NCI-H2029 (cell line): ENCODE results near the gene GATA5.
"Not testable (repeated sequence)": the region's sequence is repeated elsewhere in the genome, so short reads cannot be mapped to it uniquely, and the experiment has no call there.

Experiments used
- DNase-seq: peaks from one replicate; lab custom pipeline; 2025; lab: John Stamatoyannopoulos, UW

Gene GATA5

DNA sequence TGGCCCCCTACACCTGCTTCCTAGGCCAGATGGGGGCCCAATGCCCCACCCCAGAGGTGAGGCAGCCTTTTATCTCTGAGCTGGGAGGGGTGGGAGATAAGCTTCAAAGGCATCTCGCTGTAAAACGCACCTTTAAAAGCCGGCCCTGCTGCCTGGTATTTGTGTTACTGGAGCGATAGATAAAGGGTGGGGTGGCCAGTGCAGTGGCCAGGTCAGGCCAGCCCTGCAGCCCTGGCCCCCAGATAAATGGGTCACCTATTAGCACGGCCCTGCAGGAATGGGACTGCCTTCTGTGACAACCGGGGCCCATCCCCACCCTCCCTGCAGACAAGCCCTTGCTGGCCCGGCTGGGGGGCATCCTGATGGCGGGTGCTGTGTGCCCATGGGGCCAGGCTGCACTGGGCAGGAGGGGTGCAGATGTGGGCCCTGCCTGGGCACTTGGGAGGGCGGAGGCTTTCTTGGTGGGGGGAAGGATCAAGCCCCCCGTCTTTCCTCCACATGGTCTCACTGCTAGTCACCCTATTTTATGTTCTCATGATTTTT is 45.4 kb downstream of the GATA5 start:
- no peak for DNase-seq

DNA sequence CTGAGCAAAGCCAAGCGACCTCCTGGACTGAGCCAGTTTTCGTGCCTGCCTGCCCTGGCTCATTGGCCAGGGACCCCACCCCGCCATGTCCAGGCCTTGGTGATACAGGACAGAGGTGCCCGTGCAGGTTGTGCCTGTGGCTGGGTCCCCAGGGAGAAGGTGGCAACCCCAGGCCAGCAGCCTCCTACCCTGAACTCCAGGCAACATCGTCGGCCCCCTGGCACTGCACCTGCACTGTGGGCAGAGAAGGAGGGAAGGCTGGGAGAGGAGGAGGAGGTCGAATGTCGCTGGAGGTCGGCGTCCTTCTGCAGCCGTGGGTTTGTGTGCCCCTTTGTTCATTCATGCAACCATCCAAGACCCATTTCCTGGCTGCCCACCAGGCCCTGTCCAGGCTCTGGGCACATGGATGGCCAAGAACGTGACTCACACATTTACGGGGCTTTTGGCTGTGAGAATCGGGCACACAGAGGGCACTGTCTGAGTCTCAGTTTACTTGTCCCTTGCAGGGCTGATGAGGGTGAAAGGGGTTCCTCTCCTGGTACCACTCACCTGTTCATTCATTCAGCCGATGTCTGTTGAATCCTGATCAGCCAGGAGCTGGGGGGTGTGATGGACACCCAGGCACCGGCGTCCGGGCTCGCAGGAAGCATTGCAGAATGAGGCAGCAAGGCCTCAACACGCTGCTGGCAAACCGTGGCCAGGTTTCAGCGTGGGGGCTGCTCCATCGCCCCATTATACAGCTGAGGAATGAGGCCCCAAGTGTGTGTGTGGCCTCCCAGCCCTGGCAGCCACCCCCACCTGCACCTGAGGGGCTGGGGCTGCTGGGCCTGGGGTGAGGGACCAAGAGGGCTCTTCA is 46.1 kb downstream of the GATA5 start:
- no peak for DNase-seq

DNA sequence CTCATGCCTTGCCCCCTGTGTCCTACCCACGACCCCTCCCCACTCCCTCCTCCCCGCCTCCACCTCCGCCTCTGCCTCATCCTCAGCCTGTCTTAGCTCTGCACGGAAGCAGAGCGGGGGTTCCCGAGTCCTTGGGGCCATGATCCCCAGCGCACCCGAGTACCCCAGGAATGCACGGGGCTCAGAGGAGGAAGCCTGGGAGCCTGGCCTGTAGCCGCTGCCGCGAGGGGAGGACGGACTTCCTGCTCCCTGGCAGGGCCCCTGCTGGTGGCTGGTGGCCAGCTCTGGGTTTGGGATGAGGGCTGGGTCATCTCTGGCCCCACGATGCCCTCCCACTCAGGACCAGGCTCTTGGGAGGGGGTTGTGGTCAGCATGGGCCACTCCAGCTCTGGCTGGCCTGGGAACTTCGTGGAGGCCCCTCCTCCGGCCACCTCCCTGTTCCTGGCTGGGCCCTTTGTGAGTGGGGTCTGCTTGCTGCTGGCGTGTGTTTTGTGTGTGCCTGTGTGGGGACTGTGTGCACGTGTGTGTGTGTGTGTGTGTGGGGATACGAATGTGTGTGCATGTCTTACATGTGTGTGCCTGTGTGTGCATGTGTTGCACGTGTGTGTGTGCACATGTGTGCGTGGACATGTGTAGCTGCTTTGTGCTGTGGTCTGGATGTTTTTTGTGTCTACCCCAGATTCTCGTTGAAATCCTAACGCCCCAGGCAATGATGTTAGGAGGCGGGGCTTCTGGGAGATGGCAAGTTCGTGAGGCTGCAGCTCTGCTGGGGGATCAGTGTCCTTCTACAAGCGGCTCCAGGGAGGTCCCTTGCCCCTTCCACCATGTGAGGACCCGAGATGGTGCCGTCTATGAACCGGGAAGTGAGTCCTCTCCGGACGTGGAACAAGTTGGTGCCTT is 47.1 kb downstream of the GATA5 start:
- no peak for DNase-seq

DNA sequence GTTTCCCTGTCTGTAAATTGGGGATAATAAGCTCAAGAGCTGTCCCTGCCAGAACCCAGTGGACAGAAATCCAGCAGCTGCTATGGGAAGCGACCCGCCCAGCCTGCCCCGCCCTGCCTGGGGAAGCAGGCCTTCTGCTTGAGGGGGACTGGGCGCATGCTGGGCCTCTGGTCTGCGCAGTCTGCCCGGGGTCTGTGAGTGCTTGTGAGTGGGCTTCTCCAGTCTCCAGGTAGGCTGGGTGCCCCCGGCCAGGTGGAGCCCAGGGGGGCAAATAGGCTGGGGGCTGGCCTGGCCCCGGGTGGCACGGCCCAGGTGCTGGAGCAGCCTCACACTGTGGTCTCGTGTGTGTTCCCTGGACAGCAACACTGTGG is 47.8 kb downstream of the GATA5 start:
- DNase-seq = no peak

DNA sequence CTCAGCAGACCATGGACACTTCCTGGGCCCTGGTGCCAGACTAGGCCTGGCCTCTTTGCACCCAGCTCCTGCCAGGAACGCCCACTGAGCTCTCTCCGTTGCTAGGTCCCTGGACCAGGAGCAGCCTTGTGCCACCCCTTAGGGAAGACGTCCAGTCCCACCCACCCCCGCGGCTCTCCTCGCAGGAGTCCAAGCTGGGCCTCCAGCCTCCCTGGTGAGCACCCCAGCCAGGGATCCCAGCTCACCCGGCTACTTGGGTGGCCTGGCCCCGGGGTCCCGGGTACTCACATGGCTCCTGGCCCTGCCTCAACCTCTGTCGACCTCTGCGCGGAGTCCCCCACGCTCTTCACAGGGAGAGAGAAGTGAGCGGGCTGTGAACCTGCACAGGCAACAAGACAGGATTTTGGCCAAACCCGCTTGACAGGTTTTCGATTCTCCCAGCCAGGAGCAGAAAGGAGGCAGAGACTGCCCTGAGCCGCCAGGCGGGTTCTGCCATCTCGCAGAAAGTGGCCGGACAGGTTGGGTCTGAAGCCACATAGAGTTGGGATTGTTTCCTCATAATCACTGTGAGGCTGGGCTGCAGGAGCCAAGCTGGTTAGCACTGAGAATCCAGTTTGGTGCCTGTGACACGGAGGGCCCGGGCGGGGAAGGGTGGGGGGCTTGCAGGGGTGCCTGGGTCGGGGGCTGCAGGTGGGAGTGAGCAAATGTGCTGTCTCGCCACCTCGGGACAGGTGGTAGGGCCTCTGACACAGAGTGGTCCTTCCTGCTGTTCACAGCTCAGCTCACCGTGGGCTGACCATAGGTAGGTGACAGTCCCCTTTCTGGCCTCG is 48.4 kb downstream of the GATA5 start, which contains the start of gene RBBP8NL:
TSS of gene RBBP8NL (minus strand) at position 368 of the 830 bp plus-strand sequence. CDS start 7,892 bp downstream, outside the sequence.
- peak; percentile 84 for DNase-seq

DNA sequence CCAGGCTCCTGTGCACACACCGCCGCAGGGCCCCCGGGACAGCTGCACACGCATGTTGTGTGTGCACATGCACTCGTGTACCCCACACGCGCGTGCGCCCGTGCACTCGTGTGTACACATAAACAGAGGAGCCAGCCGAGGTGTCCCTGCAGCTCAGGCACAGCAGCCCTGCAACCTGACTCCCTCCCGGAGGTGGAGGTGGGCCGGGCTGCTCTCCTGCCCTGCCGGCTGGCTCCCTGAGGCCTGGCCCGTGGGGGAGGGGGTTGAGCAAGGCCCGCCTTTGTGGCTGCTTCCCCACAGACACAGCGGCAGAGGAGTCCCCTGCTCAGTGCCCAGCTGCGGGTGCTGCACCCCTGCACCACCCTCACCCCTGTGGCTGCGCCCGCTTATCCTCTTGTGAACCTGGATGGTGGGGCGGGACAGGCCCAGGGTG is 49.1 kb downstream of the GATA5 start:
- DNase-seq = peak; percentile 24

DNA sequence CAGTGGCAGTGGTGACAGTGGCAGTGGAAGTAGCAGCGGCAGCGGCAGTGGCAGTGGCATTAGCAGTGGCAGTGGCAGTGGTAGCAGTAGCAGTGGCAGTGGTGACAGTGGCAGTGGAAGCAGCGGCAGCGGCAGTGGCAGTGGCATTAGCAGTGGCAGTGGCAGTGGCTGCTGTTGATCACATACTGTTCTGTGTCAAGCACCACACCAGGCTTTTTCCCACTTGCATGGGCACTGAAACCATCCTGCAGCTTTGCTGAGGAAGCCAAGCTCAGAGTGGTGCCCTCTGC is 49.8 kb downstream of the GATA5 start:
- not testable (repeated sequence) for DNase-seq

DNA sequence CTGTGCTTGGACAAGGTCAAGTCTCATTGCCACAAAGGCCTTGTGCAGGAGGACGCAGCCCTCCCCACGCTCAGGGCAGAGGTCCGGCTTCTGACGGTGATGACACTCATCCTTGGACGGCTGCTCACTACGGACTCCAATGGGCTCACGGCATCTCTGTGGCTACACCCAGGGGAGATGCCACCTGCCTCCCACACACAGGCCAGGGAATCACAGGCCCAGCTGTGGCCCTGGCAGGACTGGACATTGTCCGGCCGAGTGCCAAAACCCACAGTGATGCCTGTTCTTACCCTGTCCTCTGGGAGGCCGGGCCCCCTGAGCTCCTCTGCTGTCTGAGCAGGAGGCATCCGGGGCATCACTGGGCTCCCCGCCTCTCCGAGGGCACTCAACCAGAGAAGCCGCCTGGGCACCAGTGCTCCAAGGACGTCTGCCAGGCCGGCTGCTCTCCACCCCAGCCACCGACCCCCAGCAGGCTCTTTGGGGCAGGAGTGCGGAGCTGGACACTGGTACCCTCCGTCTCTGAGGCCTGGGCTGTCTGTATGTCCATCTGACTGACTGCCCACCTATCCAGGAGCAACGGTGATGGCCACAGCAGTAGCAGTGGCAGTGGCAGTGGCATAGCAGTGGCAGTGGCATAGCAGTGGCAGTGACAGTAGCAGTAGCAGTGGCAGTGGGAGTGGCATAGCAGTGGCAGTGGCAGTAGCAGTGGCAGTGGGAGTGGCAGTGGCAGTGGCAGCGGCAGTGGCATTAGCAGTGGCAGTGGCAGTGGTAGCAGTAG is 50.3 kb downstream of the GATA5 start:
- DNase-seq = no peak

DNA sequence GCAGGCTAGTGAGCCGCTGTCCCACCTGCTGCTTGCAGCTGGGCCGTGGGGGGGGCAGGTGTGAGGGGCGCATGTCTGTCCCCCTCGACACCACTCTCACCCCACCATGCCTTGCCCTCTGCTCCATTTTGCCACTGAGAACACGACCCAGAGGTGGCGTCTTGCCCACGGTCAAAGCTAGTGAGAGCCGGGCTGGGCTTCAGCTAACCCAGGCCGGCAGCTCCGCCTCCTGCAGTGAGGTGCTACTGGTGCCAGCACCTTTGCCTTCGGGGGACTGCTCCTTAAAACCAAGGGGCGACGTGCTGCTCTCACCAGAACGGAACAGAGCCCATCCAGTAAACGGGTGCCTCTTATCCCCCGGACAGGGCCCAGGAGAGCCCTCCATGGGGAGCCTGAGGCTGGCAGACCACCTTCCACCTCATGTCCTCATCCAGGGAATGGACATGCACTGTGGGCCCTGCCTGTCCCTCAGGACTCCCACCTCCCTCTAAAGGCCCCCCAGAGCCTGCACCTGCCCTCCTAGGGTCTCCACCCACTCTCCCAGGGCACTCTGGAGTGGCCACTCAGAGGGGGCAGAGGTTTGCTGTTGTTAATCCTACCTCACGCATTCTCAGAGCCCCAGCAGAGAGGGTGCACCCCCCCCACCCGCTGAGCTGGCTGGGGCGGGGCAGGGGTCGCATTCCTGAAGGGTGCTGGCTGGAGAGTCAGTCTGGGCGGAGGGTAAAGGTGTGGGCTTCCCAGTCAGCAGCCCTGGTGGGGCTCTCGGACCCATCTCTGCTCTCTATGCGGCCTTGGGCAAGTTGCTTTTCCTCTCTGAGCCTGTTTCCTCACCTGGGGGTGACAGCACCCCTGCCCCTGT is 51.3 kb downstream of the GATA5 start:
- no peak for DNase-seq

DNA sequence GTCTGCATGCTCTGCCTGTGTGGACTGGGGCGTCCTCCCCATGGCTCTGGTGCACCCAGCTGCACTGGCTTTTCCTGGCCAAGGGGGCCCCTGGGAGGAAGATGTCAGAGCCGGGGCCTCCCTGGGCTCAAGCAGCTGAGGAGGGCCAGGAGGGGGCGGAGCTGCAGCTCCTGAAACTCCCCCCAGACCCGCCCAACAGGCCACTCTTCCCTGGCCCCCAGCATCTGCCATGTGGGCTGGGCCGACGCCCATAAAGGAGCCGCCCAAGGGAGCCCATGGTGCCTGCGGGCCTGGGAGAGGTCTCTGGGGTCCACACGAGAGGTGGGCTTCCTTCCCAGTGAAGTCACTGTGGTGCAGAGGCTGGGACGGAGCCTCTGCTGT is 52.5 kb downstream of the GATA5 start:
- no peak for DNase-seq

DNA sequence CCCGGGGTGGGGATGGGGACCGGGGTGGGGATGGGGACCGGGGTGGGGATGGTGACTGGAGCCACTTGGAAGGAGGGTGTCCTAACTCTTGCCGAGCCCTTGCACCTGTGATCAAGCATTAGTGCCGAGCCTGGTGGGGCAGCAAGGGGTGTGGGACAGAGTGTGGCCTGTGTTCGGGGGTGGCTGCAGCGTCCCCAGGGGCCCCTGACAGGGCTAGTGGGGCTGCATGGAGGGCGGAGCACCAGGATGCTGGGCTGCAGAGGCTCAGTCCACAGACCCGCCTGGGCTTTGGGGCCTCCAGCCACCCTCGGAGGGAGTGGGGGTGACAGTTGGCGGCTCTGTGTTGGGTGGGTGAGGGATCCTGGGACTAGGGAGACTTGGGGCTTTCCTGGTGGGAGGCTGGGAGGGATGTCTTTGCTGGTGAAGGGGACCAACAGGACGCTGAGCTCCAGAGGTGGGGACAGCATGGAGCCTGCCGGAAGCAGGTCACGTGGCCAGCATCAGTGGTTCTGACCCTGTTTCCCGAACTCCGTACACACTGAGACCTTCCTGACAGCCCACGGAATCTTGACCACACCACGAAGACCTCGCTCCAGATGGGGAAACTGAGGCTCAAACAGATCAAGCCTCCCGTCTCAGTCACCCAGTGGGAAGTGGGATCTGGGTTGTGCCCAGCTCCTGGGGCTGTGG is 53.0 kb downstream of the GATA5 start:
- DNase-seq = no peak

DNA sequence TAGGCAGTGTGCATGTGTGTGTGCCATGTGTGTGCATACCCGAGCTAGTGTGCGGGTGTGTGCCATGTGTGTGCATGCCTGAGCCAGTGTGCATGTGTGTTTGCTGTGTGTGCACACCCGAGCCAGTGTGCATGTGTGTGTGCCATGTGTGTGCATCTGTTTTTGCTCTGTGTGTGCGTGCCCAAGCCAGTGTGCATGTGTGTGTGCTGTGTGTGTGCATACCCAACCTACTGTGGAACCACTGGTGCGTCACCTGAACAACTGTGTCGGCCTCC is 54.1 kb downstream of the GATA5 start:
- DNase-seq = no peak

DNA sequence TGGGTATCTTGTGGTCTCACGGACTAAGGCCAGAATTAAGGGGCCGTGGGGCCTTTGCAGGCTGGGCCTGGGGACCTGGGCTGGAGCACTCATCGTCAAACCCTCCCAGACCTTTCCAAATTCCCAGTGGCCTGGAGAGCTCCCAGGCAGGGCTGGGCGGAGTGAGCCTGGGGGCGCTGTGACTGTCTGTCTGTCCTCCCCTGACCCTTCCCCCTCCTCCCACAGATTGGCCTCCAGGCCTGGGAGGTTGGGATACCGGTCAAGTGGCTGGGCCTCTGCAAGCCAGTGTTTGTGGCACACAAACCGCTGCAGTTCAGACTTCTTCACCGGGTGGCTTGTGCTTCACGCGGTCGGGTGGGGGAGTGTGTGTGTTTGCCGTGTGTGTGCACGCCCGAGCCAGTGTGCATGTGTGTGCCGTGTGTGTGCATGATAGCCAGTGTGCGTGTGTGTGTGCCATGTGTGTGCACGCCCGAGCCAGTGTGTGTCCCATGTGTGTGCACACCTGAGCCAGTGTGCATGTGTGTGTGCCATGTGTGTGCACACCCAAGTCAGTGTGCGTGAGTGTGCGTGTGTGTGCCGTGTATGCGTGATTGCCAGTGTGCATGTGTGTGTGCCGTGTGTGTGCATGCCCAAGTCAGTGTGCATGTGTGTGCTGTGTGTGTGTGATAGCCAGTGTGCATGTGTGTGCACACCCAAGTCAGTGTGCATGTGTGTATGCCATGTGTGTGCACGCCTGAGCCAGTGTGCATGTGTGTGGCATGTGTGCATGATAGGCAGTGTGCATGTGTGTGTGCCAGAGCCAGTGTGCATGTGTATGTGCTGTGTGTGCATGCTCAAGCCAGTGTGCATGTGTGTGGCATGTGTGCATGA is 54.7 kb downstream of the GATA5 start:
- DNase-seq = no peak

DNA sequence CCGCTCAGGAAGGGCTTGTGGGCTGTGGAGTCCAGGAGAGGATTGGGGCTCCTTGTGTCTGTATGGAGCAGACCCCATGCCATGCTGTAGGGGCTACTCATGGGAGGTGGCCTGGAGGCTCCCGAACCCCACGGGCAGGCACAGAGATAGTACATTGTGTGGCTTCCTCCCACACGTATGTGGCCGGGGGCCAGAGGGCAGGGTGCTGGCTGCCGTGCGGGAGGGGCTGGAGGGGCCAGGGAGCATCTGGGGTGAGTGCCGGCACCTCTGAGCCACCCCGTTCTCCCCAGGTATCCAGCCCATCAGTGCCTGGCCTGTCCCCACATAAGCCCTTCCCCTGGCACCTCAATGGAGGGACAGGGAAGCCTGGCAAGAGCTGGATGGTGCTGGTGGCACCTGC is 56.0 kb downstream of the GATA5 start:
- DNase-seq = no peak

DNA sequence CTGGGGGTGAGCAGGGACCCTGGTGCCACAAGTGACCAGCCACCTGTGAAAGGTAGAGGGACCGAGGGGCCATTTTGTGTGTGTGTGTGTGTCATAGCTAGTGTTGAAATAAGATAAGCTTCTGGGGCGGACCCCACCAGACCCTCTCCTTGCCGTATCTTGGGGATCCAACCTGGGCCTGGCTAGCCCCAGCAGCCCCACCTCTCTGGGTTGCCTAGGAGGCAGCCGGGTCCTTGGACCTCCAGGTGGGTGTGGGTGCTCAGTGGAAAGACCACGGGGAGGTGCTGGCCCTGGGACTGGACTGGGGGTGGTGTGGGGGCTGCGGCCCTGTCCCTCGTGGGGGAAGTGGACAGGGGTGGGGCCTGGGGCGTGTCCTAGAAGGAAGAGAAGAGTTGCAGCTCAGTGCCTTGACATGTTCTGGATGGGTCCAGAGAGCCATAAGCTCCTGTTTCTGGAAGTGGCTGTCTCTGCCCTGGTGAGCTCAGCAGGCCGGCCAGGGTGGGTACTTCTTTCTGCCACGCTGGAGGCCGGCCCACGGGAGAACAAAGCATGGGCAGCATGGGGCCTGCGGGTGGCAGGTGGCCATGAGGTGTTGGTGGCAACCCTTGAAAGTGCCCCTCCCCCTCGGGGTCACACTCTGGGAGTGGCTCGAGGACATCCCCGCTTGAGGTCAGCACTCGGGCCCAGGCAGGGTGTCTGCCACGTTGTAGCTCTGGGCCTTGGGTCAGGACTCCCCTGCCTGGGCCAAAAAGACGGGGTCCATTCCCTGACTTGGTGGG is 56.9 kb downstream of the GATA5 start:
- DNase-seq = no peak

DNA sequence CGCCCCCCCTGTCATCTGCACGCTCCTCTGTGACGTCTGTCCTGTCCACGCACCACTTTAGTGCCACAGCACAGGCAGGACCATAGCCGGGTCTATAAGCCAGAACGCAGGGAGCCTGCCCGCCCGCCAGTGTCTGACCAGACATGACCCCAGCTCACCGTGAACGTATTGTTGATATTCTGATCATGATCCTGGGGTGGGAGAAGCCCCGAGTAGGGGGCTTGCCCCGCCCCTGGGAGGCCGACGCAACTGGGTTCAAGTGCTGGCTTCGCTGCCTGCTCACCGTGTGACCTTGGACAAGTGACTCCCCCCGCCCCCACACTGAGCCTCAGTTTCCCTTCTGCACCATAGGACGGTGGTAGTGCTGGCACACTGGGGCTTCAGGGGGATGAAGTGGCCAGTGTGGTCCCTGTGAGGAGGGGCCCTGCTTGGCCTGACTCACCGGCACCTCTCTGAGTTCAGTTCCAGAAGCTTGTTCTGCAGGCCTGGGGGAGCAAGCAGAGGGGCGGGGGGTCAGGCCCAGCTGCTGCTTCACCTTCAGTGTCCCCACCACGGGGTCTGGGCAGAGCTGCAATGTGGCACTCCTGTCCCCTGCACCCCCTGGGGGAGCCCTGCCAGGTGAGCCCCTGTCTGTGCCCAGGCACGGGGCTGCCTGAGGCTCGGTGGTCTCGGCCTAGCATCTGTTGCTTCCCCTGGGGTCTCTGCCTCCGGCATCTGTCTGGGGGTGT is 57.6 kb downstream of the GATA5 start:
- no peak for DNase-seq
